Activated T-helper 1 cell treated with anti-CD3 and anti-CD28 coated beads, Interleukin-12 subunit alpha, Interleukin-12 subunit beta, Interleukin-2, Interleukin-4 antibody, amounts not matched to agents 30 ng/mL and 10 ng/mL and 1 ng/mL, durations not matched to agents 14 hours and 24 hours and 36 hours (primary cell): ENCODE measurements around the gene ARSB. TPM values are rescaled to one million over a fixed set of nuclear protein-coding genes. Genes with fewer than 3 reads are reported as not detected.

Experiments used
- DNase-seq: peaks from one replicate; pipeline ENCODE4 v3.0.0; 2021; ENCODE audit warnings: low spot score
- H3K27ac Mint-ChIP-seq: one replicate; pipeline ENCODE4 v1.8.0; 2021; ENCODE audit warnings: mild to moderate bottlenecking, mixed read lengths
- H3K27me3 Mint-ChIP-seq: one replicate; pipeline ENCODE4 v1.8.0; 2022; ENCODE audit warnings: mild to moderate bottlenecking, moderate library complexity, mixed read lengths; ENCODE audit not compliant: insufficient read depth
- H3K36me3 Mint-ChIP-seq: one replicate; pipeline ENCODE4 v1.8.0; 2021; ENCODE audit warnings: low read depth, mixed read lengths
- H3K4me1 Mint-ChIP-seq: one replicate; pipeline ENCODE4 v1.8.0; 2021; ENCODE audit warnings: low read depth, mixed read lengths
- H3K4me3 Mint-ChIP-seq: one replicate; pipeline ENCODE4 v1.8.0; 2021; ENCODE audit warnings: mild to moderate bottlenecking, moderate library complexity, mixed read lengths
- H3K9me3 Mint-ChIP-seq: one replicate; pipeline ENCODE4 v1.8.0; 2021; ENCODE audit warnings: mixed read lengths
- intact Hi-C: fragments of 100-400 bp; cut with micrococcal nuclease; formaldehyde crosslinking; loops from one replicate; pipeline ENCODE4 v1.15.1; 2024
- total RNA-seq: library from RNA; stranded (reverse); gene quantifications from 2 replicates; pipeline ENCODE4 v1.2.3, GENCODE V29; 2022

The ARSB gene
- total RNA-seq, 1 donor from 2014 or later = 11.3 TPM

DNA sequence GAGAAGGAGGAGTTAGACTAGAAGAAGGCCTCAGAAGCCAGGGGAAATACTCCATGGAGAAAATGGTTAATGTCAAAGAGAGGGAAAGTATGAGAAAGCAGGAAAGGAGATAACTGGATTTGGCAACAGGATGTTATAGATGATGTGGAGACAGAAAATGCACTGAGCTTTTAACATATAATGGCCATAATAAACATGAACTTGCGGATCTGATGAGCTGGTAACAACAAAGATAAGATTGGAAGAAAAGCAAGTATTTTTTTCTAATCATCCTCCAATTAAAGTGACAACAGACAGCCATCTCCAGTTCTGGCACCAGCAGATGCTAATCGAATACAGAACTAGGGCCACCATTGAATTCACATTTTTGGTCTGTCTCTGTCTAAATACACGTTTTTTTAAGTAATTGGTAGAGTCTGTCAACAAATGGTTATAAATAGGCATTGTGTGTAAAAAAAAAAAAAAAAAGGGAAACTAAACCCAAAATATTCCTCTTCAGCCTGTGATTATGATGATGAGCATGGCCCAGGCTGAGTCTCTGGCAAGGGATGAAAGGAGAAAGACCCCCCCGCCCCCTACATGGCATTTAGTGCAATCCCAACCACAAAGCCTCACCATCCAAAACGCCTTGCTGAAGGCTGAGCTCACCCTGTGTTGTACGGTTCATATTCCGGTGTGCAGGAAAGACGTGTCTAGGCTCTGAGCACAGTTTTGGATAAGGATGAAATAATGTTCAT, 187.0 kb downstream of the ARSB start:
- peaks cover 7% of the 10 kb centered on the region for H3K9me3 Mint-ChIP-seq
- no peaks in the 10 kb centered on the region for H3K36me3 Mint-ChIP-seq
- no peak overlapping the region for H3K4me3 Mint-ChIP-seq
- H3K27me3 Mint-ChIP-seq = peaks cover 2% of the 10 kb centered on the region
- DNase-seq = no peak
- H3K27ac Mint-ChIP-seq = no peak overlapping the region
- H3K4me1 Mint-ChIP-seq = no peaks in the 10 kb centered on the region
- intact Hi-C loops = no loop called here

GRCh38 chr5:78795757-78796156, 189.4 kb downstream of the ARSB start:
- Mint-ChIP-seq H3K9me3 (peaks cover 3% of the 10 kb centered on the region), H3K4me1 (no peaks in the 10 kb centered on the region), H3K36me3 (no peaks in the 10 kb centered on the region), H3K4me3 (no peak overlapping the region), H3K27ac (no peak overlapping the region), H3K27me3 (peaks cover 2% of the 10 kb centered on the region)
- intact Hi-C loops = no loop called here
- no peak for DNase-seq

DNA sequence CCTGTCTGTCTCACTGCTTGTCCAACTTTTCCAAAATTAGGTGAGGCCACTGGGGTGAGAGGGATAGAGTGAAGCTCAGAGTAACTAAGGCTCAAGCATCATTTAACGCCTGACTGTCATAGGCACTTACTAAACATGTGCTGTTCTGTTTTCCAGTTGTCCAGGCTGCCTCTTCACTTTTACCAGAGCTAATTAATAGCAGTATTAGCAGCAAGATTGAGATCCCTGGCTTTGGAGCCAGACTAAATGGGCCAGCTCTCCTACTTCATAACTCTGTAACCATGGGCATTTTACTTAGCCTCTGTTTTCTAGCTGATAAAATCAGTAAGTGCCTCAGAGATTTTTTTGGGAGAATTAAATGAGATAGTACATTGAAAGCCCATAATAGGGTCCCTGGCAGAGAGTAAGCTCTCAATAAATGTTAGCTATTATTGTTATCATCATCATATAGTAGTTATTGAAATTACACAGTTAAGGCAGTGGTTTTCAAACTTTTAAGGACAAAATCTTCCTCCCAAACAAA, 190.4 kb downstream of the ARSB start:
- H3K36me3 Mint-ChIP-seq = no peaks in the 10 kb centered on the region
- no peaks in the 10 kb centered on the region for H3K9me3 Mint-ChIP-seq
- intact Hi-C loops = no loop called here
- DNase-seq = no peak
- H3K27me3 Mint-ChIP-seq = peaks cover 2% of the 10 kb centered on the region
- no peak overlapping the region for H3K4me3 Mint-ChIP-seq
- H3K27ac Mint-ChIP-seq = no peak overlapping the region
- H3K4me1 Mint-ChIP-seq = no peaks in the 10 kb centered on the region

DNA sequence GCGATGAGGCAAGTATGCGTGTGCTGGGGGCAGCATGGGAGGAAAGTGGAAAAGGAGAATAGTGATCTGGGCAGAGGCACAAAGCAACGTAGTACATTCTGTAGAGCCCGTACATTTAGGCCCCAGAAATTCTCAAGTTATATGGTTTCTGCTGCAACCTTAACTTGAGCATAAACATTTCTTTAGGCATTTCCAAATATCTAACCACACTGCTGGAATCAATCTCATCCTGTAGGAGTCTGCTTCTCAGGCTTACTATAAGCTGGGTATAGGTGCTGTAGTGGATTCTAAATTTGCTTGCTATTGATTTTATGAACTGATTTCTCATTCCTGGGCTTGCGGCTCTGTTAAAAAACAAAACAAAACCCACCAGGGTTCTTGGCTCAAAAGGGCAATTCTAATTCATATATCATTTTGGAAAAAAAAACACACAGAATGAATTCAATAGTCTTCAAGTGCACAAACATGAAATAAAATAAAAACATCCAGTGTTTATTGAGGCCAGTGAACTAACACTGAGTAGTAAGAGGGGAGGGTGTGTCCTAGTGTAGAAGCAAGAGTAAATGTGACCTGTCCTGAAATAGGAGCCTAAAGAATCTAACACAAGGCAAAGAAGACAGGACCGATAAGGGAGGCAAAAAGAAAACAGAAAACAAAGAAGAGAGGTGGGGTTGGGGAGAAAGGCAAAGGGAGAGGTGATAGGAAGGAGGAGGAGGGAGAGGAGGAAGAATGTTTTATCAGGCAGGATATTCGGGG, 191.0 kb downstream of the ARSB start:
- Mint-ChIP-seq H3K9me3 (no peaks in the 10 kb centered on the region), H3K36me3 (no peaks in the 10 kb centered on the region), H3K27me3 (peaks cover 2% of the 10 kb centered on the region), H3K4me1 (no peaks in the 10 kb centered on the region), H3K4me3 (no peak overlapping the region), H3K27ac (no peak overlapping the region)
- intact Hi-C loops = no loop called here
- no peak for DNase-seq

- H3K9me3 Mint-ChIP-seq = no peaks in the 10 kb centered on the region
- peaks cover 2% of the 10 kb centered on the region for H3K27me3 Mint-ChIP-seq
- intact Hi-C loops = no loop called here
- no peak overlapping the region for H3K27ac Mint-ChIP-seq
- no peaks in the 10 kb centered on the region for H3K4me1 Mint-ChIP-seq
- H3K4me3 Mint-ChIP-seq = no peak overlapping the region
- no peak for DNase-seq
- no peaks in the 10 kb centered on the region for H3K36me3 Mint-ChIP-seq
Measured at GRCh38 chr5:78792345-78793055, 192.6 kb downstream of the ARSB start.

GRCh38 chr5:78791501-78792100, 193.5 kb downstream of the ARSB start:
- no peak for DNase-seq
- H3K27ac Mint-ChIP-seq = no peak overlapping the region
- no peak overlapping the region for H3K4me3 Mint-ChIP-seq
- H3K36me3 Mint-ChIP-seq = no peaks in the 10 kb centered on the region
- intact Hi-C loops = no loop called here
- H3K4me1 Mint-ChIP-seq = no peaks in the 10 kb centered on the region
- no peaks in the 10 kb centered on the region for H3K9me3 Mint-ChIP-seq
- peaks cover 2% of the 10 kb centered on the region for H3K27me3 Mint-ChIP-seq

GRCh38 chr5:78787783-78788182, 197.3 kb downstream of the ARSB start:
- H3K27ac Mint-ChIP-seq = no peak overlapping the region
- H3K4me1 Mint-ChIP-seq = peaks cover 5% of the 10 kb centered on the region
- no peaks in the 10 kb centered on the region for H3K36me3 Mint-ChIP-seq
- intact Hi-C loops = no loop called here
- no peak for DNase-seq
- H3K4me3 Mint-ChIP-seq = no peak overlapping the region
- H3K27me3 Mint-ChIP-seq = no peaks in the 10 kb centered on the region
- no peaks in the 10 kb centered on the region for H3K9me3 Mint-ChIP-seq

GRCh38 chr5:78785454-78785853, 199.7 kb downstream of the ARSB start:
- peaks cover 2% of the 10 kb centered on the region for H3K36me3 Mint-ChIP-seq
- intact Hi-C loops = no loop called here
- H3K27me3 Mint-ChIP-seq = no peaks in the 10 kb centered on the region
- no peak overlapping the region for H3K4me3 Mint-ChIP-seq
- H3K4me1 Mint-ChIP-seq = peaks cover 5% of the 10 kb centered on the region
- no peak overlapping the region for H3K27ac Mint-ChIP-seq
- H3K9me3 Mint-ChIP-seq = no peaks in the 10 kb centered on the region
- no peak for DNase-seq

DNA sequence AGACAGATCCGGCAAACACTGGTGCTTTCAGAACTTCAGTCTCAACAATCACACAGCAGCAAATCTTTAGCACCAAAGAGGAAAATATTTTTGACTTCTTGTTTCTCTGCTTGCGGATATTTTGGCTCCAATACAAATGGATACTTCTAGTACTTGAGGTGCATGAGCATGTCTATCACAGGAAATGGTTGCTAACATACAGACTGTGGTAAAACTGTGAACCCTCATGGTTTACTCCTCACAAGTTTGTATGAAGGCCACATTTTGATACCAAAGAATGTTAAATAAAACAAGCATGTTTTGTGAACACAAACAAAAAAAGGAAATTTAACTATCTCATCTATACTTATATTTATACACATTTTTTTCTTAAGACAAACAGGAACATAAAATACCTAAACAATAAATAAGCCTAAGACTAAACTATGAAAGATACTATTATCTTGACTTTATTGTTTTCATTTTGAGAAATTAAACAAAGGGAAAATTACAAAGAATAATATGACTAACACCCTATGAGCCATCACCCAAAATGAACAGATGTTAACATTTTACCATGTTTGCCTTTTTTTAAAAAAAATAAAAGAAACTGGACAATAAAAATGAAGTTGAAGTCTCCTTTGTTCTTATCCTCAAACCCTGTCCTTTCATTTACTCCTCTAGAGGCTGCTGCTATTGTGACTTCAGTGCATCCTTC, 201.5 kb downstream of the ARSB start:
- peaks cover 5% of the 10 kb centered on the region for H3K4me1 Mint-ChIP-seq
- no peak for DNase-seq
- no peaks in the 10 kb centered on the region for H3K9me3 Mint-ChIP-seq
- H3K4me3 Mint-ChIP-seq = no peak overlapping the region
- intact Hi-C loops = no loop called here
- no peaks in the 10 kb centered on the region for H3K27me3 Mint-ChIP-seq
- no peak overlapping the region for H3K27ac Mint-ChIP-seq
- peaks cover 2% of the 10 kb centered on the region for H3K36me3 Mint-ChIP-seq

GRCh38 chr5:78782728-78783127, 202.4 kb downstream of the ARSB start:
- peaks cover 2% of the 10 kb centered on the region for H3K36me3 Mint-ChIP-seq
- no peaks in the 10 kb centered on the region for H3K9me3 Mint-ChIP-seq
- DNase-seq = no peak
- H3K27ac Mint-ChIP-seq = no peak overlapping the region
- no peaks in the 10 kb centered on the region for H3K27me3 Mint-ChIP-seq
- peaks cover 5% of the 10 kb centered on the region for H3K4me1 Mint-ChIP-seq
- intact Hi-C loops = no loop called here
- no peak overlapping the region for H3K4me3 Mint-ChIP-seq

DNA sequence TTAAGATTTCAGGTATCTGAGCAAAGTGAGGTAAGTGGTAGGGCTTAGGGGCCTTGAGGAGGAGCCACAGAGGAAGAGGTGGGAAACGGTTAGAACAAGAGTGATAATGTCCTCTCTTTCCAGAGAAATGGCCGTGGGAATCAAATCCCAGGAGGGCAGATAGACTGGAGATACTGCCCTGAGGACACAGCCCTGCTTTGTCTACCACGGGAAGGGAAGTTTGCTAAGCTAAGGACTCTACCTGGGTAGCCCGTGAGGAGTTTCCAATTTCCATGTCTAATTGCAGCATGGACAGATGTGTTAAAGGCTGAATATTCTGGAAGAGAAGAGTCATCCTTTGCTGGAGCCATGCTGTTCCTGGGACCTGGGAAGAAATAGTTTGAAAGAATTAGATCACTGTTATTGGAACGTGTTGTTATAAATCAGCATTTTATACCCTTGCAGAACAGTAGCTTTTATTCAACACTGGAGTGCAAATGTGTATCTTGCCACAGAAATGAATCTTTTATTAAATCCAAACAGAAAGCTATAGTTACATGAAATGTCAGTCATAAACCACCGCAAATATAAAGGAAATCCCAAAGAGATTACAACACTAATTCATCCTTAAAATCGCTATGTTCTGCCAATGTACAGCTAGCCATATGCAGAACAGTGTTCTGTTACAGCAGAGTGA, 203.4 kb downstream of the ARSB start:
- H3K9me3 Mint-ChIP-seq = no peaks in the 10 kb centered on the region
- intact Hi-C loops = no loop called here
- H3K27me3 Mint-ChIP-seq = no peaks in the 10 kb centered on the region
- H3K36me3 Mint-ChIP-seq = peaks cover 2% of the 10 kb centered on the region
- no peak overlapping the region for H3K4me3 Mint-ChIP-seq
- DNase-seq = no peak
- H3K4me1 Mint-ChIP-seq = peaks cover 5% of the 10 kb centered on the region
- H3K27ac Mint-ChIP-seq = no peak overlapping the region
